ENCODE data around the gene DPPA2.

- no peak for TF ChIP-seq CTCF (conservative IDR thresholded peaks at IDR 0.05)
- no peak for TF ChIP-seq EZH2 (IDR thresholded peaks at IDR 0.05; ENCODE audit: low read depth)
These were observed 8.8 kb upstream of the DPPA2 start for GRCh38 chr3:109325109-109325508.

Data from PC-9 (cell line).